Activated naive CD4-positive, alpha-beta T cell treated with anti-CD3 and anti-CD28 coated beads, Interleukin-2, amount 50 U/mL, for 24 hours (primary cell): ENCODE measurements around the gene FBXW11.
"Not testable (repeated sequence)": the region's sequence is repeated elsewhere in the genome, so short reads cannot be mapped to it uniquely, and the experiment has no call there.

Experiments
- H3K27ac Mint-ChIP-seq: one replicate; pipeline ENCODE4 v1.8.0; 2021; ENCODE audit warnings: mild to moderate bottlenecking, mixed read lengths
- H3K27me3 Mint-ChIP-seq: one replicate; pipeline ENCODE4 v1.8.0; 2021; ENCODE audit warnings: mixed read lengths
- H3K36me3 Mint-ChIP-seq: one replicate; pipeline ENCODE4 v1.8.0; 2021; ENCODE audit warnings: mixed read lengths
- H3K4me1 Mint-ChIP-seq: one replicate; pipeline ENCODE4 v1.8.0; 2021; ENCODE audit warnings: mixed read lengths
- H3K4me3 Mint-ChIP-seq: one replicate; pipeline ENCODE4 v1.8.0; 2021; ENCODE audit warnings: mild to moderate bottlenecking, mixed read lengths
- H3K9me3 Mint-ChIP-seq: one replicate; pipeline ENCODE4 v1.8.0; 2021; ENCODE audit warnings: mixed read lengths

The FBXW11 gene

DNA sequence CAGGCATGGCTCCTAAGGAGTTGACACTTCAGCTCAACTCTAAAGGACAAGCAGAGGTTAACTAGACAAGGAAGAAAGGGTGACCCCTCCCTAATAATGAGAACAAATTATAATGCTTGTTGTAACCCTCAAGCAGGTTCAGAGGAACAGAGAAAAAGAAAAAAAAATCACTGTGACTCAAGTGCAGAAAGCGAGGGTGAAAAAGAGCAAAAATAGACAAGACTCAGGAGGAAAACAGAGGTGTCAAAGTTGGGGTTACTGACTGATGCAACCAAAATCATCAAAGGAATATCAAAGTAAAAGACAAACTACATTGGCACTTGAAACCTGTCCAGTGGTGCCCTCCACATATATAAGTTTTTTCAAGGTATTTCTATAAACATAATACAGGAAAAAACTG, 28.4 kb downstream of the FBXW11 start:
- peaks cover 30% of the 10 kb centered on the region for H3K36me3 Mint-ChIP-seq
- peak overlapping the region; percentile 57 for H3K4me3 Mint-ChIP-seq
- H3K4me1 Mint-ChIP-seq: peaks cover 62% of the 10 kb centered on the region

DNA sequence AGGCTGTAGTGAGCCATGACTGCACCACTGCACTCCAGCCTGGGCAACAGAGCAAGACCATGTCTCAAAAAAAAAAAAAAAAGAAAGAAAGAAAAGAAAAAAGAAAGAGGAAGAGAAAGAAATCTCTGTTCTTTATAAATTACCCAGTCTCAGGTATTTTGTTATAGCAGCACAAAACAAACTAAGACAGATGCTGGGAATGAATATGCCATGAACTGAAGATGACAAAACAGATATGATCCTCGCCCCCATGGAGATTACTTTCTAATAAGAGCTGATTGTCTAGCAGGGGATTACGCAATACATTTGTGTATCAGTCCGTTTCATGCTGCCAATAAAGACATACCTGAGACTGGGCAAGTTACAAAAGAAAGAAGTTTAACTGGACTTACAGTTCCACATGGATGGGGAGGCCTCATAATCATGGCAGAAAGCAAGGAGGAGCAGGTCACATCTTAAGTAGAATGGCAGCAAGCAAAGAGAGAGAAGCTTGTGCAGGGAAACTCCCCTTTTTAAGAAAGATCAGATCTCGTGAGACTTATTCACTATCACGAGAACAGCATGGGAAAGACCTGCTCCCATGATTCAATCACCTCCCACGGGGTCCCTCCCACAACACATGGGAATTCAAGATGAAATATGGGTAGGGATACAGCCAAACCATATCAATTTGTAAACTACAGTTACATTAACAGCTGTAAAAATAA, 29.0 kb downstream of the FBXW11 start:
- Mint-ChIP-seq H3K27ac (peak overlapping the region; percentile 76), H3K36me3 (peaks cover 25% of the 10 kb centered on the region), H3K4me1 (peaks cover 66% of the 10 kb centered on the region), H3K4me3 (peak overlapping the region; percentile 57)
- not testable (repeated sequence) for H3K27me3 Mint-ChIP-seq, H3K9me3 Mint-ChIP-seq

More for the DNA sequence above, 28.4 kb downstream of the FBXW11 start:
- H3K9me3 Mint-ChIP-seq: peaks cover 7% of the 10 kb centered on the region
- peak overlapping the region; percentile 13 for H3K27ac Mint-ChIP-seq
- no peaks in the 10 kb centered on the region for H3K27me3 Mint-ChIP-seq

DNA sequence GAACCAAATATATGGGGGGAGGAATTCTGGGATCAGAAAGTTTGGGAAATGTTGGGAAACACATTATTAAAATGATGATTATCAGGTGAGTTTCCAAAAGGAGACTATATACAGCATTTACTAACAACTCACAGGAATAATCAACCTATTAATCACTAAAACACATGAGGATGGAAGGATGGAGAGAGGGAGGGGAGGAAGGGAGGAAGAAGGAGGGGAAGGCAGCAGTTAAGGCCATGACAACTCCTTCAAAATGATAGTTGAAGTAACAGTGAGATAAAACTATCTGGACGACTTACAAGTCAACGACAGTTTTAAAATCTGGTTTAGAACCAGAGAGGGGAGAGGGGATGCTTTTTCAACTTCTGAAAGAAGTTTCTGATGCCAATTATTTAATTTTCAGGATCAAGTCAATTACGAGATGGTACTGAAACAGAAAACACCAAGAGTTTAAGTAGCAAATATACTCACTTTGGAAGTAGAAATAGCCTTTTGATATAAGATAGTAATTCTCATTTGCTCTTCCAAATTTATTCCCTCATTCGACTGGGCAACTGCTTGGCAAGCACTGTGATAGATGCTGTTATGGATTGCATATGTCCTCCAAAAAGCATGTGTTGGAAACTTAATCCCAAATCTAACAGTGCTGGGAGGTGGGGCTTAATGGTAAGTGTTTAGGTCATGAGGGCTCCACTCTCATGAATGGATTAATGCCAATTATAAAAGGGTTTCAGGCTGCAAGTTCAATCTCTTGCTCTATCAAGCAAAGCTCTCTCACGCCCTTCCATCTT, 30.4 kb downstream of the FBXW11 start:
- H3K27me3 Mint-ChIP-seq: no peaks in the 10 kb centered on the region
- H3K36me3 Mint-ChIP-seq: peaks cover 23% of the 10 kb centered on the region
- H3K4me3 Mint-ChIP-seq: no peak overlapping the region
- H3K4me1 Mint-ChIP-seq: peaks cover 67% of the 10 kb centered on the region
- H3K27ac Mint-ChIP-seq: peak overlapping the region; percentile 24
- H3K9me3 Mint-ChIP-seq: no peaks in the 10 kb centered on the region

DNA sequence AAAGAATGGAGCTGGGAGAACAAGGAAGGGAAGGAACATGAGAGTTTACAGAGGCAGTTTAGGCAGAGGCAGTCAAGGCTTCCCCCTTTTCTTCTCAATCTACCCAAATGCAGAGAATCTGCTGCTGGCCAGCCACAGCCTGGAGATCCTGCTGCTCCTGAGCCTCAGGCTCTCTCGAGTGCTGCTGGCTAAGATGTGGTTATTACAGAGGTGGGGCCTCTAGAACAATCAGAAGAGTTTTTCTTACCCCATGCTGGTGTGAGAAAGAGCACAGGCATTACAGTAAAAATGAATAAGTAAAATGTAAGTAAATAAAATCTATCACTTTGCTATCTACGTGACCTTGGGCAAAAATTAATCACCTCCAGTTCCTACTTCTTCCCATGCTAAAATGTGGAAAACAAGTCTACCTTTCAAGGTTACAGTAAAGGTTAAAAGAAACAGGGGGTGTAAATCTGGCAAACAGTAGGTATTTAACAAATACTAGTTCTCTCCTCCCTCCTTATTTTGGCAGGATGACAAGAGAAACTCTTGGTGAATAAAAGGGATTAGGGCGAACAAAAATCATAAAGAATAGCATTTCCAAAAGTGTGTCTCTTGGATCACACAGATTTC, 31.1 kb downstream of the FBXW11 start:
- peak overlapping the region; percentile 2 for H3K4me3 Mint-ChIP-seq
- H3K4me1 Mint-ChIP-seq: peaks cover 74% of the 10 kb centered on the region
- no peaks in the 10 kb centered on the region for H3K9me3 Mint-ChIP-seq
- no peaks in the 10 kb centered on the region for H3K27me3 Mint-ChIP-seq
- peak overlapping the region; percentile 25 for H3K27ac Mint-ChIP-seq
- peaks cover 29% of the 10 kb centered on the region for H3K36me3 Mint-ChIP-seq

DNA sequence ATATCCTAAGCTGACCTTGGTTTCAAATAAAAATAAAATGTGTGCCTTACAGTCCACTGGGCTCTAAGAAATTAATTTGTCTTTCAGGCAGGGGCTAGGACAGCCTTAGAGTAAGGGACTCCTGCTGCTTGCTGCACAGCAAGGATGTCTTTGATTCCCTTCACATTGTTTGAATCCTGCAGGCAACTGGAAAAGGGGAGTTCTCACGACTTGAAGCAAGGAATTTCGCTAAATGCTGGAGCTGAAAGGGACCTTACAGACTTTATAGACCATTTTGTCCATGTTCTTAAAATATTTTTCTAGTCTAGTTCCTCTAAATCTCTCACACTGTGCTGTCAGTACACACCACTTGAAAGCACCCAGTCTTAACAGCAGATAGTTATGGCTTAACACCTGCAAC, 35.6 kb downstream of the FBXW11 start:
- Mint-ChIP-seq H3K4me3 (no peak overlapping the region), H3K36me3 (peaks cover 16% of the 10 kb centered on the region), H3K4me1 (peaks cover 75% of the 10 kb centered on the region)

DNA sequence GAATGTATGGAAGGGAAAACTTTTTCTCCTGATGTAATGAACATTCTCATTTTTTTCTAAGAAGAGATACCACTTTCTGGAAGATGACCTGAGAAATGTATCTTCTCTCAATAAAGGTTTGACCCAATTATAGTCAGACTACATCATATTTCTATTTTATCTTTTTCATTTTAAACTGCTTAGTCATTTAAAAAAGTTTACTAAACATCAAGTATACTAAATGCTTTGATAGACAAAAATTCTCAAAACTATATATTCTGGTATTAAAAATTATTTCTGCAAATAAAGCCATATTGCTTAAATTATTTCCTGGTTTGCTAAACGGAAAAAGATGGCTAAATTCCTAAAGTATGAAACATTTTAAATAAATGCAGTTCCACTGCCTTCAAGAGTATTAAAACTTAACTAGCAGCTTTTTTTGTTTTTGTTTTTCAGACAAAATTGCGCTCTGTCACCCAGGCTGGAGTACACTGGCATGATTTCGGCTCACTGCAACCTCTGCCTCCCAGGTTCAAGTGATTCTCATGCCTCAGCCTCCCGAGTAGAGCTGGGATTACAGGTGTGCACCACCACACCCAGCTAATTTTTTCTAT, 37.1 kb downstream of the FBXW11 start:
- Mint-ChIP-seq H3K27me3 (no peaks in the 10 kb centered on the region), H3K9me3 (no peaks in the 10 kb centered on the region), H3K27ac (no peak overlapping the region), H3K4me3 (no peak overlapping the region), H3K36me3 (peaks cover 16% of the 10 kb centered on the region), H3K4me1 (peaks cover 72% of the 10 kb centered on the region)

More for the DNA sequence above, 35.6 kb downstream of the FBXW11 start:
- Mint-ChIP-seq H3K9me3 (no peaks in the 10 kb centered on the region), H3K27me3 (no peaks in the 10 kb centered on the region), H3K27ac (peak overlapping the region; percentile 56)

DNA sequence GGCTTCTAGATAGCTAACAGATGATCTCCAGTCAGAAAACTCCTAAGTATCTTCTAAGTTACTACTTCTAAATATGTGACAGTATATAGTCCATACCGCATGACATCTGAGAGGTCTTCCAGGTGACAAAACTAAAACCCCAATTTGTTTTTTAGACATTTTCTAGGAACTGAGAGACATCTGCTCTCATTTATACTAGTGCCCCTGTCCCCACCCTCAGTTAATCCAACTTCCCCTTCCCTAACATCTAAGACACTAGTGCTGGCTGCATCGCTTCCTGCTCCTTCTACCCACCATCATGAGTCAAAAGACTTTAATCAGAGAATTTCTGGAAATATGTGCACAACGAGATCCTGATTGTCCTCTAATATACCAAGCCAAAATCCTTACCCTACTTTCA, 37.9 kb downstream of the FBXW11 start:
- H3K4me3 Mint-ChIP-seq: peak overlapping the region; percentile 12
- H3K9me3 Mint-ChIP-seq: no peaks in the 10 kb centered on the region
- peaks cover 74% of the 10 kb centered on the region for H3K4me1 Mint-ChIP-seq

DNA sequence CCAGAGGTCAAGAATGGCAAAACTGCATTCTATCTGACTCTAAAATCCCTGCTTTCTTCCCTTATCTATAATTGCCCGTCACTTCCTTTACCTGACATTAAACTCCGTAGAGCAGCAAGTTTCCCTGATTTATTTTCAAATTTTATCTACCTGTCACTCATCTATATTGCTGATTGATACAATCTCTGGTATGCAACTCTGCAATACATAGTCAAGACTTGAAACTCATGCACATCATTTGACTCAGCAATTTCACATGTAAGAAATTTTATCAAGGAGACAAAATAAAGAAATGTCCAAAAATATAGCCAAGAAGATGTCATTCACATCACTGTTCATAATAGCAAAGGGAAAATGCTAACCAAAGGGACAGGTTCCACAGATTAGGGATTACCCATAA, 39.5 kb downstream of the FBXW11 start:
- H3K27me3 Mint-ChIP-seq: no peaks in the 10 kb centered on the region
- no peaks in the 10 kb centered on the region for H3K9me3 Mint-ChIP-seq
- H3K4me3 Mint-ChIP-seq: peak overlapping the region; percentile 49
- peaks cover 21% of the 10 kb centered on the region for H3K36me3 Mint-ChIP-seq
- peaks cover 80% of the 10 kb centered on the region for H3K4me1 Mint-ChIP-seq
- H3K27ac Mint-ChIP-seq: peak overlapping the region; percentile 93

More for the DNA sequence above, 37.9 kb downstream of the FBXW11 start:
- Mint-ChIP-seq H3K36me3 (peaks cover 17% of the 10 kb centered on the region), H3K27ac (peak overlapping the region; percentile 35), H3K27me3 (no peaks in the 10 kb centered on the region)

DNA sequence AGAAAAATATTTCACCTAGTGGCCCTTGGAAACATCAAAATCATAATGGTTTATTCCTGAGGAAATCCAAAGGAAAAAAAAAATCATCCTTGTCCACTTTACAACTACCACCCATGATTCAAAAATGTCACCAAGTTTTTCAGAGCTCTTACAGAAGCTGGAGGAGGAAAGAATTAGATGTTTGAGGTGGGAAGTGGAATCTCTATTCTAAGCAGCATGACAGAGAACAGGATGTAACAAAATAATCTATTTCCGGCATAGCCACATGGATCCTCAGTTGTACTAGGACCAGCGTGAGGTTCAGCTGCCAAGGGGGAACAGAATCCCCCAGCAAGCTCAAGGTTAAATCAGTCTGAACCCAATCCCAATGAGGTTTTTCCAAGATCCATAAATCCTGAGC, 40.2 kb downstream of the FBXW11 start:
- Mint-ChIP-seq H3K27me3 (no peaks in the 10 kb centered on the region), H3K9me3 (no peaks in the 10 kb centered on the region), H3K4me3 (peak overlapping the region; percentile 0), H3K27ac (peak overlapping the region; percentile 93), H3K36me3 (peaks cover 19% of the 10 kb centered on the region), H3K4me1 (peaks cover 84% of the 10 kb centered on the region)

DNA sequence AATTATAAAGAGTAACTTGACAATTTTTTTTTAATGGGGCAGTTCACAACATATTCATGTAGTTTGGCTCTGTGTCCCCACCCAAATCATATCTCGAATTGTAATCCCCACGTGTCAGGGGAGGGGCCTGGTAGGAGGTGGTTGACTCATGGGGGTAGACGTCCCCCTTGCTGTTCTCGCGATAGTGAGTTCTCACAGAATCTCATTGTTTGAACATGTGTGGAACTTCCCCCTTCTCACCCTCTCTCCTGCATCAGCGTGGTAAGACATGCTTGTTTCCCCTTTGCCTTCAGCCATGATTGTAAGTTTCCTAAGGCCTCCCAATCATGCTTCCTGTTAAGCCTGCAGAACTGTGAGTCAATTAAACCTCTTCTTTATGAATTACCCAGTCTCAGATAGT, 40.7 kb downstream of the FBXW11 start:
- H3K4me1 Mint-ChIP-seq: peaks cover 84% of the 10 kb centered on the region
- no peaks in the 10 kb centered on the region for H3K9me3 Mint-ChIP-seq
- peak overlapping the region; percentile 0 for H3K4me3 Mint-ChIP-seq
- H3K27ac Mint-ChIP-seq: peak overlapping the region; percentile 93
- H3K36me3 Mint-ChIP-seq: peaks cover 15% of the 10 kb centered on the region
- no peaks in the 10 kb centered on the region for H3K27me3 Mint-ChIP-seq

DNA sequence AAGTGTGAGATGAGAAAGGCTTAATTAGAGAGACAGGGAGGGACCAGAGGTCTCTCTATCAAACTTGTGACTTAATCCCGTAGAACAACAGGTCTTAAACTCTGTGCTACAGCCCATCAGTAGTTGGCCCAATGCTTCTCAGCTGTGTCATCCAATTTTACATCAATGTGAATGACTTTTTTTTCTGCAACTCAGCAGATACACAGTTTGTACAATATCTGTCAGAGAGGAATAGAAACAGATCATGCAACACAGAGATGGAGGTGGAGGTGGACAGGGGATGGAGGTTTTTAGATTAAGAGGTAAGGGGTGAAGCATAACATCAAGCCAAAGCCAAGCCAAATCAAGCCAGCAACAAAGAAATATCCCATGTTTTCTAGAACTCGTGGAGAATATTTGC, 43.0 kb downstream of the FBXW11 start:
- H3K4me1 Mint-ChIP-seq: peaks cover 85% of the 10 kb centered on the region
- H3K36me3 Mint-ChIP-seq: peaks cover 7% of the 10 kb centered on the region
- H3K9me3 Mint-ChIP-seq: no peaks in the 10 kb centered on the region
- H3K27me3 Mint-ChIP-seq: no peaks in the 10 kb centered on the region
- H3K27ac Mint-ChIP-seq: peak overlapping the region; percentile 48
- peak overlapping the region; percentile 20 for H3K4me3 Mint-ChIP-seq

DNA sequence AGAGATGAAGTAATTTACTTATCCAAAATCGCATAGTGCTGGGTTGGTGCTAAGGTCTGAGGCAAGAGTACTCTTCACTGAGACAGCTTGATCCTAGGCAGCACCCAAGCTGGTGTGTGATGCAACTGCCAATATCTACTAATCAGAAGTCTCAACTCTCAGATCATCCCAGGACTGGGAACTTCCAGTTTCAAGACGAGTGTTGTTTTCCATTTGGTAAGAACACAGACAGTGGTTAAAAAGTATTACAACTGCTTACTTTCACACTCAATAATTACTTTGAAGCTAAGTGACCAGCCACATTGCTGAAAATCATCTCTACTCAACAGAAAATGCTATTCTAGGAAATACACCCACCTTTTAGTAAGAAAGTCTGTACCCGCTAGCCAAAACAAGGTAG, 45.3 kb downstream of the FBXW11 start:
- Mint-ChIP-seq H3K4me1 (peaks cover 90% of the 10 kb centered on the region), H3K27ac (peak overlapping the region; percentile 90), H3K4me3 (peak overlapping the region; percentile 19), H3K36me3 (peaks cover 8% of the 10 kb centered on the region), H3K9me3 (no peaks in the 10 kb centered on the region), H3K27me3 (no peaks in the 10 kb centered on the region)

DNA sequence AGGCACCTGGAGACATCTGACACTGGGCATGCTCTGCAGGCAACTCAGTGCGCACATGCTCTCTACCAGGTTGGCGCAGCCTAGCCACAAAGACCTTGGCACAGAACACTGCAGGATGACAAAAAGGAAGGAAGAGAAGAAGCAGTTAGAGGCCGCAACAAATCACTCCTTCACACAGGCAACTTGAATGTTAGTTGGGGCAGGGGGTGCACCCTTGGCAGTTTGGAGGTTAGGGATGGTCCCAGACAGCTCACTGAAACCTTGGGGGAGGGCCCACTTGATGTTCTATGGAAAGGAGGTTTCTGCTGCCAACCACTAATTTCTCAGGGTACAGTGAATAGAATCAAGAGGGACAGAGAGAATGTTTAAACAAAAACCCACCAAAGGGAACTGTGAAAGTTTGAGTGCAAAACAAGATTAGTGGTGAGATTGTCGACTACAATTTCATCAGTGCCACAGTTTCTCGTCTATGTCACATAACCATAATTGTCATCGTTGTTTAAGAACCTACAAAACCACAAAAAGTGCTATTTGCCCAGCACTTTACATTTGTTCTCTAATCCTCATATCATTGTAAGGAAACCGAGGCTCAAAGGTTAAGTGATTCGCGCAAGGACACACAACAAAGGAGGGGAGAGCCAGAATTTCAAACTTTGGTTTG, 48.7 kb downstream of the FBXW11 start:
- no peaks in the 10 kb centered on the region for H3K27me3 Mint-ChIP-seq
- peaks cover 4% of the 10 kb centered on the region for H3K36me3 Mint-ChIP-seq
- H3K27ac Mint-ChIP-seq: peak overlapping the region; percentile 96
- H3K4me3 Mint-ChIP-seq: peak overlapping the region; percentile 77
- peaks cover 90% of the 10 kb centered on the region for H3K4me1 Mint-ChIP-seq
- no peaks in the 10 kb centered on the region for H3K9me3 Mint-ChIP-seq

DNA sequence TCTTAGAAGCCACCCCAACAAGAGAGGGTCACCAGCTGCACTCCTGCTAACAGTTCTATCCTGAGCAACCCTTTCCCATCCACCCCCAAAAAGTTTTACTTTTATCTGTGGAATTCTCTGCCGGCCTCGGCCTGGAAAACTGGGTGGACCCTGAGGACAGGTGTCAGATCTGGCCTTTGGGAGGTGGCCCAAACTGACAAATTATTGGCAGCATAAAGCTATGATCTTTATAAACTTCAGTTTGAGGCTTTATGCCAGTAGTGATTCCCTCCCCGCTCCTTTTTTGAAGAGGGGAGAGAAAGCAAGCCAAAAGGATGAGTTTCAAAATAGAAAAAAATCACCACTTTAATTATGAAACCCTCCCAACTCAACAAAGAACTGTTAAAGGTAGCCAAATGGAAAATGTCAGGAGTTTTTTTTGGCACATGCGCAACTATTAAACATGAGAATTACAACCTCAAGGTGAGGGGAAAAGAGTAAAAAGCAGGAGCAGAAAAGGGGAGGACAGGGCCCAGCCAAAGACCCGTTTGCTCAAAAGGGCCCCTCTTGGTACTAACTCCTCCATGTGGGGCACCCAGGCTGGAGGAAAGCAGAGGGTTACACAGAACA, 49.4 kb downstream of the FBXW11 start:
- peaks cover 4% of the 10 kb centered on the region for H3K36me3 Mint-ChIP-seq
- peak overlapping the region; percentile 96 for H3K27ac Mint-ChIP-seq
- H3K9me3 Mint-ChIP-seq: no peaks in the 10 kb centered on the region
- peak overlapping the region; percentile 77 for H3K4me3 Mint-ChIP-seq
- no peaks in the 10 kb centered on the region for H3K27me3 Mint-ChIP-seq
- H3K4me1 Mint-ChIP-seq: peaks cover 84% of the 10 kb centered on the region

DNA sequence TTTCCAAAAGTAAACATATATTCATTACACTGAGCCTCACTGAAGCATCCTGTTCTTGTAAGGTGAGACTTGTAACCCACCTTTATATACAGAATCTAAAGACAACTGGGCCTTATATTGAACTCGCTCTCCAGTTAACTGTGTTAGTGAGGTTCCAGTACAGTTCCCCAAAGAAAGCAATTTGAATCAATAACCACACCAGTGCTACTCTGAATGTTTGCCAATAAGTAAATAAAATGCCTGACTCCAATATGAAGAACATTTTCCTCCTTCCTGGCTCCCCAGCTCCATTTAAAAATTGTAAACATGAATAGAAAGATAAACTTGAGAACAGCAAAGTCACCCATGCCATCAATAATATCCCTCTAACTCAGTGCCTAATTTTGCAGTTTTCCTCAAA, 50.1 kb downstream of the FBXW11 start:
- Mint-ChIP-seq H3K27me3 (no peaks in the 10 kb centered on the region), H3K4me1 (peaks cover 81% of the 10 kb centered on the region), H3K36me3 (peaks cover 5% of the 10 kb centered on the region), H3K27ac (peak overlapping the region; percentile 46), H3K9me3 (no peaks in the 10 kb centered on the region), H3K4me3 (no peak overlapping the region)
